ENCODE data around the gene RIPPLY3. TPM values are rescaled to one million over a fixed set of nuclear protein-coding genes. Genes with fewer than 3 reads are reported as not detected.
A peak's percentile ranks its signal among the peaks of the same experiment; 100 is the strongest.

The RIPPLY3 gene
- polyA plus RNA-seq = not detected

- peaks cover 7 to 15% (median 13%) of the 10 kb centered on the region in 3 donors for H3K27me3 Mint-ChIP-seq (ENCODE audit: low read depth in 3 of 3)
- H3K4me1 Mint-ChIP-seq = peaks cover 11 to 17% of the 10 kb centered on the region in 2 donors
- no peaks in the 10 kb centered on the region for H3K9me3 Mint-ChIP-seq
- H3K27ac Mint-ChIP-seq = no peak within 1 kb of the TSS
- no peak for DNase-seq
- H3K36me3 Mint-ChIP-seq = no peaks in the 10 kb centered on the region
- H3K4me3 Mint-ChIP-seq = peak within 1 kb of the TSS; percentile 32 to 55 (median 52)
Measured at GRCh38 chr21:37006486-37007291, at the start of gene RIPPLY3. Gene RIPPLY3, plus strand, starts transcription at chr21:37006702. Its CDS starts 71 bp downstream, at chr21:37006773.

GRCh38 chr21:36959020-36959835 is 47.3 kb upstream of the RIPPLY3 start:
- Mint-ChIP-seq H3K4me3 (no peak overlapping the region), H3K9me3 (no peaks in the 10 kb centered on the region), H3K36me3 (peaks cover 12 to 21% (median 15%) of the 10 kb centered on the region in 3 donors), H3K27ac (no peak overlapping the region), H3K4me1 (no peaks in the 10 kb centered on the region), H3K27me3 (ENCODE audit: low read depth in 3 of 3) (no peaks in the 10 kb centered on the region)
- DNase-seq = no peak

GRCh38 chr21:36960676-36961284 is 45.7 kb upstream of the RIPPLY3 start:
- H3K36me3 Mint-ChIP-seq = peaks cover 12 to 18% (median 15%) of the 10 kb centered on the region in 3 donors
- H3K27me3 Mint-ChIP-seq (ENCODE audit: low read depth in 3 of 3) = peaks cover 5 to 6% (median 6%) of the 10 kb centered on the region in 3 donors
- peak overlapping the region in 2 of 6 donors; percentile 5 to 73 for H3K27ac Mint-ChIP-seq
- no peak overlapping the region for H3K4me3 Mint-ChIP-seq
- no peak for DNase-seq
- H3K9me3 Mint-ChIP-seq = no peaks in the 10 kb centered on the region
- peaks cover 11% of the 10 kb centered on the region in 2 donors for H3K4me1 Mint-ChIP-seq

- DNase-seq = no peak
- H3K9me3 Mint-ChIP-seq = no peaks in the 10 kb centered on the region
- H3K27ac Mint-ChIP-seq = no peak overlapping the region
- H3K36me3 Mint-ChIP-seq = peaks cover 9 to 13% (median 13%) of the 10 kb centered on the region in 3 donors
- peaks cover 15% of the 10 kb centered on the region in 2 donors for H3K4me1 Mint-ChIP-seq
- peaks cover 6 to 11% (median 7%) of the 10 kb centered on the region in 3 donors for H3K27me3 Mint-ChIP-seq (ENCODE audit: low read depth in 3 of 3)
- H3K4me3 Mint-ChIP-seq = no peak overlapping the region
Measured at GRCh38 chr21:36962098-36962780, 44.3 kb upstream of the RIPPLY3 start.

- Mint-ChIP-seq H3K4me3 (peak overlapping the region; percentile 2 to 91 (median 29)), H3K27ac (peak overlapping the region in 3 of 6 donors; percentile 35 to 94 (median 92)), H3K27me3 (ENCODE audit: low read depth in 3 of 3) (peaks cover 6 to 12% (median 7%) of the 10 kb centered on the region in 3 donors), H3K4me1 (peaks cover 17 to 18% of the 10 kb centered on the region in 2 donors), H3K9me3 (no peaks in the 10 kb centered on the region), H3K36me3 (peaks cover 8 to 13% (median 12%) of the 10 kb centered on the region in 3 donors)
- DNase-seq = no peak
Measured at GRCh38 chr21:36964398-36964797, 42.1 kb upstream of the RIPPLY3 start.

GRCh38 chr21:36964827-36965719 is 41.4 kb upstream of the RIPPLY3 start:
- no peaks in the 10 kb centered on the region for H3K9me3 Mint-ChIP-seq
- H3K27ac Mint-ChIP-seq = peak overlapping the region; percentile 87 to 97 (median 93)
- peaks cover 6 to 12% (median 7%) of the 10 kb centered on the region in 3 donors for H3K27me3 Mint-ChIP-seq (ENCODE audit: low read depth in 3 of 3)
- H3K4me1 Mint-ChIP-seq = peaks cover 17 to 18% of the 10 kb centered on the region in 2 donors
- no peak for DNase-seq
- H3K36me3 Mint-ChIP-seq = peaks cover 8 to 12% (median 9%) of the 10 kb centered on the region in 3 donors
- H3K4me3 Mint-ChIP-seq = peak overlapping the region; percentile 84 to 93 (median 89)

- Mint-ChIP-seq H3K9me3 (no peaks in the 10 kb centered on the region), H3K27me3 (ENCODE audit: low read depth in 3 of 3) (peaks cover 6 to 12% (median 7%) of the 10 kb centered on the region in 3 donors), H3K36me3 (peaks cover 3 to 6% (median 4%) of the 10 kb centered on the region in 3 donors), H3K4me1 (peaks cover 17 to 18% of the 10 kb centered on the region in 2 donors), H3K27ac (peak overlapping the region; percentile 87 to 97 (median 93)), H3K4me3 (peak overlapping the region; percentile 84 to 93 (median 89))
- no peak for DNase-seq
Measured at GRCh38 chr21:36965720-36966065, 40.8 kb upstream of the RIPPLY3 start.

- H3K4me3 Mint-ChIP-seq = peak within 1 kb of the TSS; percentile 84 to 93 (median 89)
- peaks cover 17 to 18% of the 10 kb centered on the region in 2 donors for H3K4me1 Mint-ChIP-seq
- peaks cover 6 to 12% (median 7%) of the 10 kb centered on the region in 3 donors for H3K27me3 Mint-ChIP-seq (ENCODE audit: low read depth in 3 of 3)
- H3K9me3 Mint-ChIP-seq = no peaks in the 10 kb centered on the region
- peaks cover 0 to 3% (median 0%) of the 10 kb centered on the region in 3 donors for H3K36me3 Mint-ChIP-seq
- peak; percentile 79 to 83 (median 79) for DNase-seq
- peak within 1 kb of the TSS; percentile 87 to 97 (median 93) for H3K27ac Mint-ChIP-seq
Measured at GRCh38 chr21:36966066-36966820, 40.3 kb upstream of the RIPPLY3 start, which contains the start of gene HLCS. Gene HLCS, minus strand, starts transcription at chr21:36966669. Its CDS starts 31 bp downstream, at chr21:36966638.

GRCh38 chr21:36966821-36967768 is 39.4 kb upstream of the RIPPLY3 start:
- no peak for DNase-seq
- Mint-ChIP-seq H3K4me3 (peak overlapping the region; percentile 67 to 81 (median 78)), H3K4me1 (peaks cover 17 to 18% of the 10 kb centered on the region in 2 donors), H3K27ac (peak overlapping the region; percentile 75 to 90 (median 80)), H3K36me3 (peaks cover 0 to under 1% (median 0%) of the 10 kb centered on the region in 3 donors), H3K9me3 (no peaks in the 10 kb centered on the region), H3K27me3 (ENCODE audit: low read depth in 3 of 3) (peaks cover 6 to 12% (median 7%) of the 10 kb centered on the region in 3 donors)

- Mint-ChIP-seq H3K27me3 (ENCODE audit: low read depth in 3 of 3) (peaks cover 6 to 12% (median 7%) of the 10 kb centered on the region in 3 donors), H3K4me1 (peaks cover 17 to 18% of the 10 kb centered on the region in 2 donors), H3K36me3 (peaks cover 0 to 2% (median 0%) of the 10 kb centered on the region in 3 donors), H3K27ac (peak overlapping the region in 5 of 6 donors; percentile 1 to 89 (median 69)), H3K4me3 (peak overlapping the region in 3 of 5 donors; percentile 25 to 81 (median 78)), H3K9me3 (no peaks in the 10 kb centered on the region)
- DNase-seq = no peak
Measured at GRCh38 chr21:36968414-36968813, 38.1 kb upstream of the RIPPLY3 start.

Measured in immature natural killer cell (primary cell).